ENCODE measurements around the gene NACAD. TPM values are rescaled to one million over a fixed set of nuclear protein-coding genes. Genes with fewer than 3 reads are reported as not detected.

NACAD gene
- total RNA-seq, 6 donors from 2014 or later: 1.0 to 4.3 (median 2.3) TPM

GRCh38 chr7:45061352-45061751 is 27.4 kb downstream of the NACAD start:
- Histone ChIP-seq H3K27ac (no peak overlapping the region), H3K9me3 (no peaks in the 10 kb centered on the region), H3K4me1 (peaks cover 0 to 6% (median 0%) of the 10 kb centered on the region in 4 donors), H3K36me3 (peaks cover 4 to 28% (median 24%) of the 10 kb centered on the region in 4 donors), H3K27me3 (no peaks in the 10 kb centered on the region), H3K4me3 (no peak overlapping the region)
- WGBS, 2 donors: 97% methylated on average over 2 of the region's 2 CpGs
- ATAC-seq (ENCODE audit: low FRiP score in 2 of 2): no peak
- no peak for TF ChIP-seq CTCF (IDR thresholded peaks at IDR 0.05)
- no peak for TF ChIP-seq POLR2A (IDR thresholded peaks at IDR 0.05)
- no peak for TF ChIP-seq POLR2AphosphoS5 (IDR thresholded peaks at IDR 0.05)
- TF ChIP-seq EP300 (IDR thresholded peaks at IDR 0.05): no peak
- DNase-seq: no peak

GRCh38 chr7:45060295-45060694 is 28.5 kb downstream of the NACAD start:
- TF ChIP-seq CTCF (IDR thresholded peaks at IDR 0.05) (no peak), POLR2A (IDR thresholded peaks at IDR 0.05) (no peak), POLR2AphosphoS5 (IDR thresholded peaks at IDR 0.05) (no peak), EP300 (IDR thresholded peaks at IDR 0.05) (no peak)
- Histone ChIP-seq H3K36me3 (peaks cover 4 to 18% (median 15%) of the 10 kb centered on the region in 4 donors), H3K4me3 (no peak overlapping the region), H3K9me3 (no peaks in the 10 kb centered on the region), H3K4me1 (peaks cover 0 to 6% (median 0%) of the 10 kb centered on the region in 4 donors), H3K27me3 (no peaks in the 10 kb centered on the region), H3K27ac (no peak overlapping the region)
- WGBS, 2 donors: 96 to 97% methylated on average over 3 of the region's 3 CpGs
- no peak for DNase-seq
- ATAC-seq (ENCODE audit: low FRiP score in 2 of 2): no peak

- TF ChIP-seq POLR2AphosphoS5 (IDR thresholded peaks at IDR 0.05): no peak
- Histone ChIP-seq H3K4me1 (no peaks in the 10 kb centered on the region), H3K36me3 (peaks cover 0 to 5% (median 0%) of the 10 kb centered on the region in 4 donors), H3K4me3 (no peak overlapping the region), H3K9me3 (no peaks in the 10 kb centered on the region), H3K27ac (no peak overlapping the region), H3K27me3 (no peaks in the 10 kb centered on the region)
- DNase-seq: no peak
- WGBS, 2 donors: 87 to 91% methylated on average over 5 of the region's 5 CpGs
- no peak for ATAC-seq (ENCODE audit: low FRiP score in 2 of 2)
Measured at GRCh38 chr7:45057878-45058277, 30.9 kb downstream of the NACAD start.

GRCh38 chr7:45055594-45056219 is 33.1 kb downstream of the NACAD start:
- Histone ChIP-seq H3K4me3 (no peak overlapping the region), H3K36me3 (peaks cover 0 to 5% (median 0%) of the 10 kb centered on the region in 4 donors), H3K4me1 (peaks cover 0 to 7% (median 0%) of the 10 kb centered on the region in 4 donors), H3K27me3 (no peaks in the 10 kb centered on the region), H3K9me3 (no peaks in the 10 kb centered on the region), H3K27ac (no peak overlapping the region)
- ATAC-seq (ENCODE audit: low FRiP score in 2 of 2): no peak
- TF ChIP-seq POLR2AphosphoS5 (IDR thresholded peaks at IDR 0.05) (no peak), EP300 (IDR thresholded peaks at IDR 0.05) (no peak), POLR2A (IDR thresholded peaks at IDR 0.05) (no peak), CTCF (IDR thresholded peaks at IDR 0.05) (no peak)
- no peak for DNase-seq
- WGBS, 2 donors: 94 to 97% methylated on average over 5 of the region's 5 CpGs

- 90 to 95% methylated on average over 5 of the region's 5 CpGs for WGBS, 2 donors
- H3K9me3 ChIP-seq: no peaks in the 10 kb centered on the region
- DNase-seq (no peak), ATAC-seq (ENCODE audit: low FRiP score in 2 of 2) (no peak)
- H3K4me1 ChIP-seq: peaks cover 0 to 7% (median 0%) of the 10 kb centered on the region in 4 donors
- H3K27me3 ChIP-seq: no peaks in the 10 kb centered on the region
- TF ChIP-seq EP300 (IDR thresholded peaks at IDR 0.05) (no peak), POLR2A (IDR thresholded peaks at IDR 0.05) (no peak), CTCF (IDR thresholded peaks at IDR 0.05) (no peak), POLR2AphosphoS5 (IDR thresholded peaks at IDR 0.05) (no peak)
- H3K36me3 ChIP-seq: peaks cover 0 to 5% (median 0%) of the 10 kb centered on the region in 4 donors
- H3K4me3 ChIP-seq: no peak overlapping the region
- no peak overlapping the region for H3K27ac ChIP-seq
Measured at GRCh38 chr7:45055016-45055415, 33.8 kb downstream of the NACAD start.
